Ascending aorta (tissue), 2 donors: Measurements from ENCODE around the gene B4GALT3. TPM values are rescaled to one million over a fixed set of nuclear protein-coding genes. Genes with fewer than 3 reads are reported as not detected.
A peak's percentile ranks its signal among the peaks of the same experiment; 100 is the strongest.

Source experiments
- DNase-seq, 2 donors: peaks; one replicate each; pipeline ENCODE4 v3.0.0-alpha.2; 2019; ENCODE audit warnings: low spot score in 2 of 2
- H3K27ac ChIP-seq, 2 donors: fragments of 200-600 bp; sonication (generic); one replicate each; pipeline ENCODE4 v1.5.1; 2016 to 2017; ENCODE audit warnings: mild to moderate bottlenecking in 1 of 2
- H3K27me3 ChIP-seq: fragments of 200-600 bp; sonication (generic); one replicate; pipeline ENCODE4 v1.5.1; 2017
- H3K36me3 ChIP-seq, 2 donors: fragments of 200-600 bp; sonication (generic); one replicate each; pipeline ENCODE4 v1.5.1; 2016
- H3K4me1 ChIP-seq, 2 donors: fragments of 200-600 bp; sonication (generic); one replicate each; pipeline ENCODE4 v1.5.1; 2016 to 2017; ENCODE audit warnings: mild to moderate bottlenecking in 1 of 2
- H3K4me3 ChIP-seq, 2 donors: fragments of 200-600 bp; sonication (generic); one replicate each; pipeline ENCODE4 v1.5.1; 2016 to 2017; ENCODE audit warnings: mild to moderate bottlenecking in 1 of 2
- H3K9me3 ChIP-seq, 2 donors: fragments of 200-600 bp; sonication (generic); one replicate each; pipeline ENCODE4 v1.5.1; 2016
- CTCF ChIP-seq, 3 experiments: fragments of 200-600 bp in 2 of 3; fragments of 450-650 bp in 1 of 3; sonication (generic) in 2 of 3; IDR thresholded peaks; one replicate each; pipeline ENCODE4 v1.5.1; 2016 to 2019; ENCODE audit warnings: antibody characterized with exemption in 3 of 3, mild to moderate bottlenecking in 1 of 3, moderate library complexity in 1 of 3
- intact Hi-C: fragments of 100-400 bp; cut with DNase I; formaldehyde crosslinking; loops from one replicate; pipeline ENCODE4 v1.15.1; 2023
- total RNA-seq: library from RNA; depleted of rRNA; stranded (reverse); fragments of >200 nt; gene quantifications from one replicate; pipeline ENCODE4 v1.1.0, GENCODE V29; 2016

Gene B4GALT3
- total RNA-seq, 1 donor from 2014 or later, result 26.9 TPM

- Histone ChIP-seq H3K9me3 (no peaks in the 10 kb centered on the region), H3K36me3 (peaks cover 15 to 25% of the 10 kb centered on the region in 2 donors), H3K27ac (peak overlapping the region; percentile 87 to 96), H3K27me3 (no peaks in the 10 kb centered on the region), H3K4me3 (peak overlapping the region; percentile 79 to 93), H3K4me1 (peaks cover 0 to 15% of the 10 kb centered on the region in 2 donors)
- intact Hi-C loops, result loop anchor here (1.0 kb wide), 4 partner anchors 12 to 25 kb away; partner anchors contain the start of genes NDUFS2, PPOX, UFC1 and USP21
- TF ChIP-seq CTCF (IDR thresholded peaks at IDR 0.05), result no peak
- no peak for DNase-seq
Observed at GRCh38 chr1:161177936-161178244, 583 bp upstream of the B4GALT3 start.

- DNase-seq, result no peak
Observed at GRCh38 chr1:161176468-161177111, 717 bp downstream of the B4GALT3 start.

GRCh38 chr1:161175771-161176453, 1.4 kb downstream of the B4GALT3 start:
- DNase-seq, result no peak

More at GRCh38 chr1:161176468-161177111, 717 bp downstream of the B4GALT3 start:
- H3K4me3 ChIP-seq, result peak overlapping the region; percentile 79 to 93
- peaks cover 0 to 19% of the 10 kb centered on the region in 2 donors for H3K4me1 ChIP-seq
- no peaks in the 10 kb centered on the region for H3K9me3 ChIP-seq
- TF ChIP-seq CTCF (IDR thresholded peaks at IDR 0.05), result no peak
- intact Hi-C loops, result loop anchor here (1.0 kb wide), 4 partner anchors 10 to 26 kb away; partner anchors contain the start of genes NDUFS2, PPOX, UFC1 and USP21
- no peaks in the 10 kb centered on the region for H3K27me3 ChIP-seq
- H3K27ac ChIP-seq, result peak overlapping the region; percentile 87 to 96
- peaks cover 26 to 37% of the 10 kb centered on the region in 2 donors for H3K36me3 ChIP-seq

DNA sequence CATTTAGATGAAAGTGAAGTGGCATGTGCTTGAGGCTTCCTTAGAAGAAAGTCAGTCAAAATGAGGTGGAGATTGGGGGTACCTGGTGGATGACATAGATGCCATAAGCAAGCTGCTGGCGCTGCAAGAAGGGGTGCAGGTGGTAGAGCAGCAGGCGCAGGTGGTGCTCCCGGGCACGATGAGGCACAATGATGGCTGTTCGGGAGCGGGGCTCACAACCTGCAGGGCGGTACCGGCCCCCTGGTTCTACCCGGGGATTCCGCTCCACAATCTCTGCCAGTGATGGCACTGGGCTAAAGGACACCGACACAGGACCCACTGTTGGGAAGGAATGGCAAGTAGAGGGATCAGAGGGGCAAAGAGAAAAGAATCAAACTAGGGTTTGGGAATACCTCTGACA, 2.4 kb downstream of the B4GALT3 start:
- H3K27me3 ChIP-seq, result no peaks in the 10 kb centered on the region
- H3K36me3 ChIP-seq, result peaks cover 41 to 52% of the 10 kb centered on the region in 2 donors
- no peak overlapping the region for H3K27ac ChIP-seq
- TF ChIP-seq CTCF (IDR thresholded peaks at IDR 0.05), result no peak
- H3K4me3 ChIP-seq, result no peak overlapping the region
- H3K9me3 ChIP-seq, result no peaks in the 10 kb centered on the region
- no peak for DNase-seq
- intact Hi-C loops, result no loop called here
- peaks cover 0 to 19% of the 10 kb centered on the region in 2 donors for H3K4me1 ChIP-seq

More at GRCh38 chr1:161175771-161176453, 1.4 kb downstream of the B4GALT3 start:
- Histone ChIP-seq H3K4me3 (peak overlapping the region in 1 of 2 donors; percentile 93), H3K9me3 (no peaks in the 10 kb centered on the region), H3K36me3 (peaks cover 33 to 43% of the 10 kb centered on the region in 2 donors), H3K4me1 (peaks cover 0 to 19% of the 10 kb centered on the region in 2 donors), H3K27ac (peak overlapping the region; percentile 87 to 96), H3K27me3 (no peaks in the 10 kb centered on the region)
- no peak for TF ChIP-seq CTCF (IDR thresholded peaks at IDR 0.05)
- intact Hi-C loops, result no loop called here

- TF ChIP-seq CTCF (IDR thresholded peaks at IDR 0.05), result no peak
- Histone ChIP-seq H3K36me3 (peaks cover 47 to 63% of the 10 kb centered on the region in 2 donors), H3K27me3 (no peaks in the 10 kb centered on the region), H3K4me1 (peaks cover 0 to 19% of the 10 kb centered on the region in 2 donors), H3K9me3 (no peaks in the 10 kb centered on the region), H3K4me3 (no peak overlapping the region), H3K27ac (peak overlapping the region in 1 of 2 donors; percentile 22)
- DNase-seq, result no peak
- intact Hi-C loops, result no loop called here
Observed at GRCh38 chr1:161173711-161174110, 3.6 kb downstream of the B4GALT3 start.
